Ishikawa (cell line): ENCODE measurements around the gene MGAT2.

Experiments
- CEBPB ChIP-seq: IDR thresholded peaks from 2 replicates; pipeline ENCODE4 v1.6.1; 2012
- EGR1 ChIP-seq: IDR thresholded peaks from 2 replicates; pipeline ENCODE4 v1.6.1; 2012
- EP300 ChIP-seq: IDR thresholded peaks from 2 replicates; pipeline ENCODE4 v1.6.1; 2012; ENCODE audit warnings: borderline replicate concordance
- NFIC ChIP-seq: IDR thresholded peaks from 2 replicates; pipeline ENCODE4 v1.6.1; 2012
- RAD21 ChIP-seq: IDR thresholded peaks from 2 replicates; pipeline ENCODE4 v1.6.1; 2012; ENCODE audit warnings: low read depth
- TAF1 ChIP-seq: IDR thresholded peaks from 2 replicates; pipeline ENCODE4 v1.6.1; 2012; ENCODE audit warnings: low read depth, mild to moderate bottlenecking
- USF1 ChIP-seq: IDR thresholded peaks from 2 replicates; pipeline ENCODE4 v1.6.1; 2012
- YY1 ChIP-seq: IDR thresholded peaks from 2 replicates; pipeline ENCODE4 v1.6.1; 2012; ENCODE audit warnings: low read depth
- ZBTB7A ChIP-seq: IDR thresholded peaks from 2 replicates; pipeline ENCODE4 v1.6.1; 2012; ENCODE audit warnings: low read depth
- TF ChIP-seq, protein P1 (sequence below): IDR thresholded peaks from 2 replicates; pipeline ENCODE4 v1.6.1; 2012
- TF ChIP-seq, protein P2 (sequence below): IDR thresholded peaks from 2 replicates; pipeline ENCODE4 v1.6.1; 2012; ENCODE audit warnings: low read depth, mild to moderate bottlenecking

- TF ChIP-seq RAD21, result no peak
- no peak for TF ChIP-seq ZBTB7A
- TF ChIP-seq NFIC, result no peak
- no peak for TF ChIP-seq EP300
- no peak for TF ChIP-seq TAF1
- no peak for TF ChIP-seq CEBPB
- TF ChIP-seq, protein P1, sequence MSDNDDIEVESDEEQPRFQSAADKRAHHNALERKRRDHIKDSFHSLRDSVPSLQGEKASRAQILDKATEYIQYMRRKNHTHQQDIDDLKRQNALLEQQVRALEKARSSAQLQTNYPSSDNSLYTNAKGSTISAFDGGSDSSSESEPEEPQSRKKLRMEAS, result peak; percentile 88
- no peak for TF ChIP-seq EGR1
- TF ChIP-seq, protein P2, sequence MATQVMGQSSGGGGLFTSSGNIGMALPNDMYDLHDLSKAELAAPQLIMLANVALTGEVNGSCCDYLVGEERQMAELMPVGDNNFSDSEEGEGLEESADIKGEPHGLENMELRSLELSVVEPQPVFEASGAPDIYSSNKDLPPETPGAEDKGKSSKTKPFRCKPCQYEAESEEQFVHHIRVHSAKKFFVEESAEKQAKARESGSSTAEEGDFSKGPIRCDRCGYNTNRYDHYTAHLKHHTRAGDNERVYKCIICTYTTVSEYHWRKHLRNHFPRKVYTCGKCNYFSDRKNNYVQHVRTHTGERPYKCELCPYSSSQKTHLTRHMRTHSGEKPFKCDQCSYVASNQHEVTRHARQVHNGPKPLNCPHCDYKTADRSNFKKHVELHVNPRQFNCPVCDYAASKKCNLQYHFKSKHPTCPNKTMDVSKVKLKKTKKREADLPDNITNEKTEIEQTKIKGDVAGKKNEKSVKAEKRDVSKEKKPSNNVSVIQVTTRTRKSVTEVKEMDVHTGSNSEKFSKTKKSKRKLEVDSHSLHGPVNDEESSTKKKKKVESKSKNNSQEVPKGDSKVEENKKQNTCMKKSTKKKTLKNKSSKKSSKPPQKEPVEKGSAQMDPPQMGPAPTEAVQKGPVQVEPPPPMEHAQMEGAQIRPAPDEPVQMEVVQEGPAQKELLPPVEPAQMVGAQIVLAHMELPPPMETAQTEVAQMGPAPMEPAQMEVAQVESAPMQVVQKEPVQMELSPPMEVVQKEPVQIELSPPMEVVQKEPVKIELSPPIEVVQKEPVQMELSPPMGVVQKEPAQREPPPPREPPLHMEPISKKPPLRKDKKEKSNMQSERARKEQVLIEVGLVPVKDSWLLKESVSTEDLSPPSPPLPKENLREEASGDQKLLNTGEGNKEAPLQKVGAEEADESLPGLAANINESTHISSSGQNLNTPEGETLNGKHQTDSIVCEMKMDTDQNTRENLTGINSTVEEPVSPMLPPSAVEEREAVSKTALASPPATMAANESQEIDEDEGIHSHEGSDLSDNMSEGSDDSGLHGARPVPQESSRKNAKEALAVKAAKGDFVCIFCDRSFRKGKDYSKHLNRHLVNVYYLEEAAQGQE, result no peak
- no peak for TF ChIP-seq YY1
- TF ChIP-seq USF1, result no peak
These were observed 699 bp downstream of the MGAT2 start for GRCh38 chr14:49621114-49621881.
